Astrocyte of the cerebellum (primary cell): ENCODE data around the gene CD164L2.

Experiments
- DNase-seq: peaks from one replicate; pipeline ENCODE4 v3.0.0-alpha.2; 2011; ENCODE audit warnings: low read depth
- H3K4me3 ChIP-seq: 2 replicates; pipeline ENCODE4 v1.5.1; 2011; ENCODE audit warnings: mild to moderate bottlenecking, low read depth, low read length, moderate library complexity
- in situ Hi-C: cut with HindIII; loops from 2 replicates; pipeline ENCODE4 v1.10.0; 2017; ENCODE audit warnings: low sequenced_read_pairs
- TF ChIP-seq, protein P1 (sequence below): IDR thresholded peaks from 2 replicates; pipeline ENCODE4 v1.5.1; 2012; ENCODE audit warnings: low read length, low read depth, moderate library complexity, mild to moderate bottlenecking; ENCODE audit errors: missing control alignments

Gene CD164L2

DNA sequence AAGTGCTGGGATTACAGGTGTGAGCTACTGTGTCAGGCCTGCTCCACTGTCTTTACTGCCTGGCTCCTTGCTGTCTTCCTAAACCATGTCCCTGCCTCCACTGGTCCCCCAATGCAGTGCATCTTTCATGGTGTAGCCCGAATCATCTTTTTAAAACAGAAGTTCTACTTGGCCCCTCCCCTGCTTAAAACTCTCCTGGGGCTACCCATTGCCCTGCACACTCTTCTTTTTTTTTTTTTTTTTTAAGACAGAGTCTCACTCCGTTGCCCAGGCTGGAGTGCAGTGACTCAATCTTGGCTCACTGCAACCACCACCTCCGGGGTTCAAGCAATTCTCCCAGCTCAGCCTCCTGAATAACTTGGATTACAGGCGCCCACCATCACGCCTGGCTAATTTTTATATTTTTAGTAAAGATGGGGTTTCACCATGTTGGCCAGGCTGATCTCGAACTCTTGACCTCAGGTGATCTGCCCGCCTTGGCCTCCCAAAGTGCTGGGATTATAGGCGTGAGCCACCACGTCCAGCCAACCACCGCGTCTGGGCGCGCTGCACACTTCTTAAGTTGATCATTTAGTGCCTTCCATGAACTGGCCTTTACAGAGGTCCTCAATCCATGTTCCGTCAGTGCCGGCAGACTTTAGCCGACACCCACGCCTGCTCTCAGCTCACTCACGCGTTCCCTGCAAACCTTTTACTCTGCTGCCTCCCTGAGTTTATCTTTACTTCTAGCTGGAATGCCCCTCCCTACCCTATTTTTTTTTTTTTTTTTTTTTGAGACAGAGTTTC lies 10.9 kb downstream of the CD164L2 start:
- no peak overlapping the region for H3K4me3 ChIP-seq
- TF ChIP-seq, protein P1, sequence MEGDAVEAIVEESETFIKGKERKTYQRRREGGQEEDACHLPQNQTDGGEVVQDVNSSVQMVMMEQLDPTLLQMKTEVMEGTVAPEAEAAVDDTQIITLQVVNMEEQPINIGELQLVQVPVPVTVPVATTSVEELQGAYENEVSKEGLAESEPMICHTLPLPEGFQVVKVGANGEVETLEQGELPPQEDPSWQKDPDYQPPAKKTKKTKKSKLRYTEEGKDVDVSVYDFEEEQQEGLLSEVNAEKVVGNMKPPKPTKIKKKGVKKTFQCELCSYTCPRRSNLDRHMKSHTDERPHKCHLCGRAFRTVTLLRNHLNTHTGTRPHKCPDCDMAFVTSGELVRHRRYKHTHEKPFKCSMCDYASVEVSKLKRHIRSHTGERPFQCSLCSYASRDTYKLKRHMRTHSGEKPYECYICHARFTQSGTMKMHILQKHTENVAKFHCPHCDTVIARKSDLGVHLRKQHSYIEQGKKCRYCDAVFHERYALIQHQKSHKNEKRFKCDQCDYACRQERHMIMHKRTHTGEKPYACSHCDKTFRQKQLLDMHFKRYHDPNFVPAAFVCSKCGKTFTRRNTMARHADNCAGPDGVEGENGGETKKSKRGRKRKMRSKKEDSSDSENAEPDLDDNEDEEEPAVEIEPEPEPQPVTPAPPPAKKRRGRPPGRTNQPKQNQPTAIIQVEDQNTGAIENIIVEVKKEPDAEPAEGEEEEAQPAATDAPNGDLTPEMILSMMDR: no peak
- DNase-seq: no peak
- in situ Hi-C loops: no loop called here

DNA sequence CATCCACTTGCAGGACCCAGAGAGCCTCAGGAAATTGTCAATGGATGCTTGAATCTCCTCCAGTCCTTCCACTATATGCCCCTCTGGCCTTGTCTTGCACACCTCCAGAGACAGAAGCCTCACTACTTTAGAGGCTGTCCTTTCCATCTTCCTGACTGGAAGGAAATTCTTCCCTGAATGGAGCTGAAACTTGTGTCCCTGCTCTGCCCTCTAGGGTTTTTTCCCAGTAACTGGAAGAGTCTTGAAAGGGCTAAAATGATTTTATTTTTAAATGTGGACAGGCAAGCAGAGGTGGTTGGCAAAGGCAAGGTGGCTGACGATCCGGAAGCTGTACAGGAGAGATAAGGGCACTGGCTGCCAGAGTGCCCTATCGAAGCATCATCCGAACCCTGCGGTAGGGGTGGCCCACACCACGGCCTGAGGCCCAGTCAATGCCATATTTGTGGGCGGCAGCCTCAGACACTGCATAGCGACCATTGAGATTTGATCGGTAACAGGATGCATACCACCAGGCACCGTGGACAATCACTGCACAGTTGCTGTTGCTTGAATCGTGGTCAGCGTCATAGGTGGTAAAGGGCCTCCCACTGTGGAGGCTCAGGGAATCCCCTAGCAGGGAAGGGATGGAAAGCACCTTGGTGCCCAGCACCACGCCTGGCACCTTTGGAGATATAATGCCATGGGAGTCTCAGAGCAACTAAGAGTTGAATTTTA lies 14.1 kb downstream of the CD164L2 start:
- TF ChIP-seq, protein P1: peak; percentile 38
- H3K4me3 ChIP-seq: no peak overlapping the region
- DNase-seq: no peak
- in situ Hi-C loops: no loop called here

DNA sequence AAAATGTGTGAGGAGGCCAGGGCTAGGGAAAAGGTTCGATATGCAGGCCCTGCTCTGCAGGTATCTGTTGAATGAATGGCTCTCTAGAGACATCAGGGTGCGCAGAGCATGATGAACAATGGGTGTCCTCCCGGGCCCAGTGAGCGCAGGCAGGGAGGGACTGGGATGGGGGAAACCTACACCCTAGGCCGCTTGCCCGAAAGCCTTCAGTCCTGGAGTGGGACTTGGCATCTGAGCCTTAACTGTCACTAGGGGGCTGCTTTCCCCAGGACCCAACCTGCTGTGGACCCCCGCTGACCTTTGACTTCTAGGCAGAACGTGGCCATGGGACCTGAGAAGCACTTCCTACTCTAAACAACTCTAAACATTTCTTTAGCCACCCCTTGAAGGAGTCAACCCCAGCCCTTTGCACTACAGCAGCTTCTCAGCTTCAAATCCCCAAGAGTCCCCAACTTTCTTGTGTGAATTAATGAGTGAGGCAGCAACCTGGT lies 15.9 kb downstream of the CD164L2 start:
- H3K4me3 ChIP-seq: peak overlapping the region; percentile 60
- in situ Hi-C loops: no loop called here
- DNase-seq: no peak
- TF ChIP-seq, protein P1: no peak

DNA sequence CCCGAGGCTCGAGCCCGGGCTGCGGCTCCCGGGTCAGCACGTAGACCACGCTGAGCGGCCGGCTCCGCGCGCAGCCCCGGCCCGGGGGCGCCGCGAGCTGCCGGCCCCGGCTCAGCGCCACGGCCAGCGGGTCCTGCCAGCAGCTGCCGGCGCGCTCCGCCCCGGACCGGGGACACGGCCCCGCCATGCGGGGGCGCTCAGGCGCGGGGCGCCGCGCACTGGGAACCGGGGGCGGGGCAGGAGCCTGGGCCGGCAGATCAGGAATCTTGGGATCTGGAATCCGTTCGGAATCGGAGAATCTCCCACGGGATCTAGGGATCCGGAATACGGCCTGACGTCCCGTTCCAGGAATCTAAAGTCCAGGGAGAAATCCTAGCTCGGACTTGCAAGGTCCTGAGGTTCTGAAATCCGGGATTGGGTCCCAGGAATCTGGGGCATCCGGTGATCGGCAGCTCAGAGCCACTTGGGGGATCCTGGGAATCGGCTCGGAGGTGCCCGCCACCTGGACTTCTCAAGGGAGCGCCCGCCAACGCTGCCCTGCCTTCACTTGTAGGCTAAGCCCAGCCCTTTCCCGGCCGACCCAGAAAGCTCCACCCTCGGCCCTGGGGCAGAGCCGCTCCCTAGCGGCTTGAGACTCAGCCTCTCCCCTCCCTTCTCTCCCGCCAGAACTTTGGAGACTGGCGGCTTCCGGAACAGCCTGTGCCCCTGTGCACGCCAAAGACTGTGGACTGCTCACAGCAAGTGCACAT lies 16.5 kb downstream of the CD164L2 start, which contains the start of gene MAP3K6:
MAP3K6 (minus strand) TSS at position 551 of the 749 bp plus-strand sequence; CDS start at position 187, 364 bp downstream.
- TF ChIP-seq, protein P1: peak; percentile 44
- in situ Hi-C loops: no loop called here
- H3K4me3 ChIP-seq: peak within 1 kb of the TSS; percentile 60
- peak; percentile 23 for DNase-seq

DNA sequence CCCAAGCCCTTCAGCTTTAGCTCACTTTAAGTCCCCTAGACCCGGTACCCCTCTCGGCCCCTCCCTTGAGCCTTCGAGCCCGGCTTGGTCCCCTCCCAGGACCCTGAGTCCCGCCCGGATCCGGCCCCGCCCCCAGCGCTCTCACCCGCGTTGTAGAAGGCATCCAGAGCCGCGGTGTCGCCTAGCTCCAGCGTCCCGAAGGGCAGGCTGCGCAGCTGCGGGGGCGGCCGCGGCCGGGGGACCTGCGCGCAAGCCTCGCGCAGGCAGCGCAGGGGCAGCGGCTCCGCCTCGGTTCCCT lies 17.1 kb downstream of the CD164L2 start:
- no peak for DNase-seq
- in situ Hi-C loops: no loop called here
- H3K4me3 ChIP-seq: peak overlapping the region; percentile 60

More for the DNA sequence above, 17.1 kb downstream of the CD164L2 start:
- TF ChIP-seq, protein P1: no peak
